Left renal cortex interstitium (tissue), 4 donors: ENCODE measurements around the gene NOL4L. TPM values are rescaled to one million over a fixed set of nuclear protein-coding genes. Genes with fewer than 3 reads are reported as not detected.
"Not testable (repeated sequence)": the region's sequence is repeated elsewhere in the genome, so short reads cannot be mapped to it uniquely, and the experiment has no call there.

Experiments used
- DNase-seq, 4 donors: peaks; one replicate each; pipeline ENCODE4 v3.0.0-alpha.2; 2013; ENCODE audit warnings: low read depth in 4 of 4, low spot score in 2 of 4, missing footprints in 1 of 4
- polyA plus RNA-seq, 4 donors: library from polyadenylated mRNA; unstranded; fragments of 120-200 nt; gene quantifications; one replicate each; pipeline ENCODE4 v1.2.1, GENCODE V29; 2013; ENCODE audit not compliant: insufficient read length in 4 of 4

The NOL4L gene
- polyA plus RNA-seq, 4 donors, result 42.5 to 67.9 (median 55.9) TPM

- no peak for DNase-seq
Observed at GRCh38 chr20:32476684-32477593, 108.2 kb downstream of the NOL4L start.

GRCh38 chr20:32474967-32475811 lies 109.9 kb downstream of the NOL4L start:
- peak; percentile 74 to 89 (median 88) for DNase-seq

GRCh38 chr20:32474717-32474966 lies 110.5 kb downstream of the NOL4L start:
- DNase-seq, result no peak

- DNase-seq, result no peak
Observed at GRCh38 chr20:32474009-32474716, 111.0 kb downstream of the NOL4L start.

GRCh38 chr20:32473231-32474008 lies 111.7 kb downstream of the NOL4L start:
- no peak for DNase-seq

GRCh38 chr20:32472581-32473207 lies 112.4 kb downstream of the NOL4L start:
- no peak for DNase-seq

GRCh38 chr20:32470940-32471339 lies 114.2 kb downstream of the NOL4L start:
- DNase-seq, result no peak

- no peak for DNase-seq
Observed at GRCh38 chr20:32470025-32470861, 114.9 kb downstream of the NOL4L start.

- no peak for DNase-seq
Observed at GRCh38 chr20:32468860-32469259, 116.3 kb downstream of the NOL4L start.

GRCh38 chr20:32468313-32468640 lies 116.9 kb downstream of the NOL4L start:
- no peak for DNase-seq

- DNase-seq, result no peak
Observed at GRCh38 chr20:32467506-32468312, 117.4 kb downstream of the NOL4L start.

- no peak for DNase-seq
Observed at GRCh38 chr20:32466739-32467505, 118.2 kb downstream of the NOL4L start.

- not testable (repeated sequence) for DNase-seq
Observed at GRCh38 chr20:32465901-32466675, 119.0 kb downstream of the NOL4L start.

GRCh38 chr20:32465092-32465900 lies 119.8 kb downstream of the NOL4L start:
- DNase-seq, result no peak

- no peak for DNase-seq
Observed at GRCh38 chr20:32464401-32465091, 120.6 kb downstream of the NOL4L start.
